SK-N-SH (cell line): ENCODE data around the gene KLHL22. TPM values are rescaled to one million over a fixed set of nuclear protein-coding genes. Genes with fewer than 3 reads are reported as not detected.

Experiments
- CTCF ChIA-PET: fragments of 300-600, 350-600 bp; formaldehyde crosslinking; extraction: SDS; loops from one replicate; lab custom pipeline; 2021; lab: Yijun Ruan, JAX
- POLR2A ChIA-PET: fragments of 350-600 bp; sonication (Branson Sonifier 250); formaldehyde crosslinking; extraction: SDS; loops from one replicate; lab custom pipeline; 2020; ENCODE audit warnings: antibody characterized with exemption, inconsistent platforms; lab: Yijun Ruan, JAX
- DNase-seq: peaks from one replicate; pipeline ENCODE4 v3.0.0; 2012
- H2AFZ ChIP-seq: fragments of 200-600 bp; sonication (generic); 2 replicates; pipeline ENCODE4 v1.8.1; 2016; ENCODE audit warnings: antibody characterized with exemption, mild to moderate bottlenecking, low read depth
- H3F3A ChIP-seq: fragments of 200-600 bp; sonication (generic); replicated peaks from 2 replicates; pipeline ENCODE3; 2016; ENCODE audit warnings: antibody characterized with exemption, mild to moderate bottlenecking; ENCODE audit not compliant: insufficient read depth
- H3K27ac ChIP-seq, 2 experiments: fragments of 200-500 bp in 1 of 2; fragments of 200-600 bp in 1 of 2; sonication (Bioruptor generic) in 1 of 2; sonication (generic), shearing (Covaris generic) in 1 of 2; 2 replicates each; pipeline versions ENCODE4 v1.5.1 to v1.6.1; 2014 to 2016; ENCODE audit warnings: low read depth in 2 of 2, inconsistent platforms in 1 of 2, low read length in 1 of 2, mild to moderate bottlenecking in 1 of 2, mixed read lengths in 1 of 2
- H3K27me3 ChIP-seq: fragments of 200-600 bp; sonication (generic), shearing (Covaris generic); 2 replicates; pipeline ENCODE4 v1.6.1; 2016; ENCODE audit warnings: mixed run types; ENCODE audit not compliant: insufficient read depth
- H3K36me3 ChIP-seq, 2 experiments: fragments of 200-500 bp in 1 of 2; fragments of 200-600 bp in 1 of 2; sonication (Bioruptor generic) in 1 of 2; sonication (generic) in 1 of 2; replicated peaks in 1 of 2; 2 replicates each; pipeline versions ENCODE3 to v1.5.1; 2014 to 2016; ENCODE audit warnings: low read length in 1 of 2, mild to moderate bottlenecking in 1 of 2; ENCODE audit not compliant: insufficient read depth in 2 of 2, control insufficient read depth in 1 of 2
- H3K4me1 ChIP-seq, 2 experiments: fragments of 200-500 bp in 1 of 2; fragments of 200-600 bp in 1 of 2; sonication (Bioruptor generic) in 1 of 2; sonication (generic), shearing (Covaris generic) in 1 of 2; 2 replicates each; pipeline versions ENCODE4 v1.5.1 to v1.6.1; 2014 to 2016; ENCODE audit warnings: low read depth in 1 of 2, low read length in 1 of 2, mixed run types in 1 of 2; ENCODE audit not compliant: insufficient read depth in 2 of 2, control insufficient read depth in 1 of 2
- H3K4me2 ChIP-seq: fragments of 200-600 bp; sonication (generic), shearing (Covaris generic); 2 replicates; pipeline ENCODE4 v1.6.1; 2017; ENCODE audit warnings: mixed run types
- H3K4me3 ChIP-seq, 2 experiments: fragments of 200-500 bp in 1 of 2; fragments of 200-600 bp in 1 of 2; sonication (Bioruptor generic) in 1 of 2; sonication (generic), shearing (Covaris generic) in 1 of 2; 2 replicates each; pipeline versions ENCODE4 v1.5.1 to v1.8.1; 2014 to 2016; ENCODE audit warnings: low read depth in 2 of 2, inconsistent platforms in 1 of 2, low read length in 1 of 2, mild to moderate bottlenecking in 1 of 2, mixed read lengths in 1 of 2, moderate library complexity in 1 of 2
- H3K79me2 ChIP-seq: fragments of 200-600 bp; sonication (generic); 2 replicates; pipeline ENCODE4 v1.8.1; 2017; ENCODE audit warnings: mild to moderate bottlenecking; ENCODE audit not compliant: insufficient read depth
- H3K9ac ChIP-seq: fragments of 200-600 bp; sonication (generic); 2 replicates; pipeline ENCODE4 v1.6.1; 2017; ENCODE audit warnings: mixed run types
- H3K9me2 ChIP-seq: fragments of 200-600 bp; sonication (generic); 2 replicates; pipeline ENCODE4 v1.6.1; 2017; ENCODE audit warnings: mixed run types
- H3K9me3 ChIP-seq: fragments of 200-600 bp; sonication (generic); 2 replicates; pipeline ENCODE4 v1.6.1; 2017; ENCODE audit warnings: mixed run types, mild to moderate bottlenecking, moderate library complexity
- H4K20me1 ChIP-seq: fragments of 200-600 bp; sonication (generic); 2 replicates; pipeline ENCODE4 v1.6.1; 2017; ENCODE audit warnings: mild to moderate bottlenecking, mixed run types; ENCODE audit not compliant: insufficient read depth
- CHD2 ChIP-seq: fragments of 150-350 bp; IDR thresholded peaks from 2 replicates; pipeline ENCODE4 v1.6.1; 2018; ENCODE audit warnings: low read length; ENCODE audit not compliant: partially characterized antibody
- GABPA ChIP-seq: IDR thresholded peaks from 2 replicates; pipeline ENCODE4 v1.4.0; 2012; ENCODE audit warnings: low read depth, mild to moderate bottlenecking
- GATA2 ChIP-seq: sonication (generic); formaldehyde crosslinking; IDR thresholded peaks from 2 replicates; pipeline ENCODE4 v1.5.0; 2020; ENCODE audit warnings: mild to moderate bottlenecking, missing genetic modification reagents
- MXI1 ChIP-seq: IDR thresholded peaks from 2 replicates; pipeline ENCODE4 v1.6.1; 2012; ENCODE audit warnings: mild to moderate bottlenecking, low read depth, low read length, improper control_type of control experiment
- RCOR1 ChIP-seq: fragments of 150-350 bp; IDR thresholded peaks from 2 replicates; pipeline ENCODE4 v1.6.1; 2017; ENCODE audit warnings: antibody characterized with exemption, low read length
- RXRA ChIP-seq: IDR thresholded peaks from 2 replicates; pipeline ENCODE4 v1.4.0; 2012; ENCODE audit warnings: low read depth, mild to moderate bottlenecking, borderline replicate concordance
- SIN3A ChIP-seq: IDR thresholded peaks from 2 replicates; pipeline ENCODE4 v1.6.1; 2012; ENCODE audit warnings: low read depth, mild to moderate bottlenecking, low read length, moderate library complexity, borderline replicate concordance
- TAF1 ChIP-seq: IDR thresholded peaks from 2 replicates; pipeline ENCODE4 v1.6.1; 2012; ENCODE audit warnings: low read depth, mild to moderate bottlenecking, low read length, moderate library complexity, borderline replicate concordance
- WGBS: methylation state at CpG from one replicate; pipeline ENCODE4 v1.1.6; 2017; ENCODE audit warnings: low lambda C conversion rate; 5-methylcytosine and 5-hydroxymethylcytosine counted together
- polyA plus RNA-seq, 3 experiments: library from polyadenylated mRNA; depleted of rRNA; stranded (reverse); fragments of >200 nt; gene quantifications; 2 replicates each; pipeline ENCODE4 v1.2.3, GENCODE V29; 2012
- TF ChIP-seq, protein P1 (sequence below): IDR thresholded peaks from 2 replicates; pipeline ENCODE4 v1.4.0; 2012; ENCODE audit warnings: low read depth
- TF ChIP-seq, protein P2 (sequence below): fragments of 150-350 bp; IDR thresholded peaks from 2 replicates; pipeline ENCODE4 v1.6.1; 2016; ENCODE audit warnings: mild to moderate bottlenecking, low read depth, low read length
- TF ChIP-seq, protein P3 (sequence below): IDR thresholded peaks from 2 replicates; pipeline ENCODE4 v1.4.0; 2012; ENCODE audit warnings: low read depth, borderline replicate concordance
- TF ChIP-seq, protein P4 (sequence below): IDR thresholded peaks from 2 replicates; pipeline ENCODE4 v1.6.1; 2012; ENCODE audit warnings: mild to moderate bottlenecking, low read depth, low read length, moderate library complexity

Gene KLHL22
- polyA plus RNA-seq, 1 of the 3 experiments (the other 2 are of a cell fraction): 26.5 TPM

DNA sequence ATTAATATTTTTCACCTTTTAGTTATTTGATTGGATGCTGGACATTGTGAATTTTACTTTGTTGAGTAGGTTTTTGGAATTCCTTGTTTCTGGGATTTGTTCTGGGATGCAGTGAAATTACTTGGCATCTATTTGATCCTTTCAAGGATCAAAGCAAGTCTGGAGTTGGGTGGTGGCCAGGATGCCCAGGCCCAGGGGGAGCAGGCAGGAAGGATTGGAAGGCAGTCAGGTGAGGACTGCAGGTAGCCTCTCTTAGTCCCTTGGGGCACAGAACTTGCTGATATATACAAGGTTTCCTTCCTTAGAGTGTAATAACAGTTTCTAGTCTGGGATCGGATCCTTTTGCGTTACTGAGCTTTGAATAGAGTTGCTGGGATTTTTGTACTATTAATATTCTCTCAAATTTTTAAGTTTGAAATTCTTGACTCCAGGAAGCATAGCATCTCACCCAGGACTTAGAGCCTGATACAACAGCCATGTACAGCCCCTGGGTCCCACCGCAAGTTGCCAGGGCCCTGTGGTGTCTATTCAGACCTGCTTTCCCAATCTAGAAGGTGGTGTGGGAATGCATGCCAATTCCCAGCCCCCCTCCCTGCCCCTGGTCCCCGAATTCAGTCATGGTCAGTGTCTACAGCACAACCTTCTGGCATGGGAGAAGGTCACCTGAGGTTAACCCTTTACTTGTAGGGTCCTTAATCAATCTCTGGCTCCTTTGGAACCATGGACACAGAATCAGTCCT is 95.6 kb downstream of the KLHL22 start:
- WGBS: 94% methylated on average over 4 of the region's 4 CpGs
- H3K4me3 ChIP-seq: no peak overlapping the region
- peaks cover 4 to 9% of the 10 kb centered on the region in 2 experiments; a peak in 3 of 4 replicates for H3K4me1 ChIP-seq
- H4K20me1 ChIP-seq: no peaks in the 10 kb centered on the region; the same call in 1 of the 2 replicates
- H3K27ac ChIP-seq: no peak overlapping the region
- peaks cover 37% of the 10 kb centered on the region for H3K79me2 ChIP-seq
- ChIA-PET CTCF (interaction anchor here (1.5 kb wide), 1 partner anchor 56 kb away, joined by 4 read pairs; no protein-coding TSS in a partner anchor), POLR2A (no interaction called here)
- DNase-seq: no peak
- no peak overlapping the region for H3K4me2 ChIP-seq
- H3F3A ChIP-seq: no peaks in the 10 kb centered on the region
- H3K9me3 ChIP-seq: no peaks in the 10 kb centered on the region
- peaks cover 0 to 22% of the 10 kb centered on the region in 2 experiments for H3K36me3 ChIP-seq
- no peak overlapping the region for H2AFZ ChIP-seq
- H3K9me2 ChIP-seq: no peaks in the 10 kb centered on the region
- H3K27me3 ChIP-seq: no peaks in the 10 kb centered on the region
- TF ChIP-seq GABPA (no peak), RCOR1 (no peak), GATA2 (CRISPR knock-in tag) (no peak), SIN3A (no peak), RXRA (no peak), CHD2 (no peak), MXI1 (no peak), TAF1 (no peak)
- TF ChIP-seq, protein P1, sequence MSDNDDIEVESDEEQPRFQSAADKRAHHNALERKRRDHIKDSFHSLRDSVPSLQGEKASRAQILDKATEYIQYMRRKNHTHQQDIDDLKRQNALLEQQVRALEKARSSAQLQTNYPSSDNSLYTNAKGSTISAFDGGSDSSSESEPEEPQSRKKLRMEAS: no peak
- TF ChIP-seq, protein P2, sequence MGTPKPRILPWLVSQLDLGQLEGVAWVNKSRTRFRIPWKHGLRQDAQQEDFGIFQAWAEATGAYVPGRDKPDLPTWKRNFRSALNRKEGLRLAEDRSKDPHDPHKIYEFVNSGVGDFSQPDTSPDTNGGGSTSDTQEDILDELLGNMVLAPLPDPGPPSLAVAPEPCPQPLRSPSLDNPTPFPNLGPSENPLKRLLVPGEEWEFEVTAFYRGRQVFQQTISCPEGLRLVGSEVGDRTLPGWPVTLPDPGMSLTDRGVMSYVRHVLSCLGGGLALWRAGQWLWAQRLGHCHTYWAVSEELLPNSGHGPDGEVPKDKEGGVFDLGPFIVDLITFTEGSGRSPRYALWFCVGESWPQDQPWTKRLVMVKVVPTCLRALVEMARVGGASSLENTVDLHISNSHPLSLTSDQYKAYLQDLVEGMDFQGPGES: no peak
- TF ChIP-seq, protein P3, sequence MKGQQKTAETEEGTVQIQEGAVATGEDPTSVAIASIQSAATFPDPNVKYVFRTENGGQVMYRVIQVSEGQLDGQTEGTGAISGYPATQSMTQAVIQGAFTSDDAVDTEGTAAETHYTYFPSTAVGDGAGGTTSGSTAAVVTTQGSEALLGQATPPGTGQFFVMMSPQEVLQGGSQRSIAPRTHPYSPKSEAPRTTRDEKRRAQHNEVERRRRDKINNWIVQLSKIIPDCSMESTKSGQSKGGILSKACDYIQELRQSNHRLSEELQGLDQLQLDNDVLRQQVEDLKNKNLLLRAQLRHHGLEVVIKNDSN: no peak
- TF ChIP-seq, protein P4, sequence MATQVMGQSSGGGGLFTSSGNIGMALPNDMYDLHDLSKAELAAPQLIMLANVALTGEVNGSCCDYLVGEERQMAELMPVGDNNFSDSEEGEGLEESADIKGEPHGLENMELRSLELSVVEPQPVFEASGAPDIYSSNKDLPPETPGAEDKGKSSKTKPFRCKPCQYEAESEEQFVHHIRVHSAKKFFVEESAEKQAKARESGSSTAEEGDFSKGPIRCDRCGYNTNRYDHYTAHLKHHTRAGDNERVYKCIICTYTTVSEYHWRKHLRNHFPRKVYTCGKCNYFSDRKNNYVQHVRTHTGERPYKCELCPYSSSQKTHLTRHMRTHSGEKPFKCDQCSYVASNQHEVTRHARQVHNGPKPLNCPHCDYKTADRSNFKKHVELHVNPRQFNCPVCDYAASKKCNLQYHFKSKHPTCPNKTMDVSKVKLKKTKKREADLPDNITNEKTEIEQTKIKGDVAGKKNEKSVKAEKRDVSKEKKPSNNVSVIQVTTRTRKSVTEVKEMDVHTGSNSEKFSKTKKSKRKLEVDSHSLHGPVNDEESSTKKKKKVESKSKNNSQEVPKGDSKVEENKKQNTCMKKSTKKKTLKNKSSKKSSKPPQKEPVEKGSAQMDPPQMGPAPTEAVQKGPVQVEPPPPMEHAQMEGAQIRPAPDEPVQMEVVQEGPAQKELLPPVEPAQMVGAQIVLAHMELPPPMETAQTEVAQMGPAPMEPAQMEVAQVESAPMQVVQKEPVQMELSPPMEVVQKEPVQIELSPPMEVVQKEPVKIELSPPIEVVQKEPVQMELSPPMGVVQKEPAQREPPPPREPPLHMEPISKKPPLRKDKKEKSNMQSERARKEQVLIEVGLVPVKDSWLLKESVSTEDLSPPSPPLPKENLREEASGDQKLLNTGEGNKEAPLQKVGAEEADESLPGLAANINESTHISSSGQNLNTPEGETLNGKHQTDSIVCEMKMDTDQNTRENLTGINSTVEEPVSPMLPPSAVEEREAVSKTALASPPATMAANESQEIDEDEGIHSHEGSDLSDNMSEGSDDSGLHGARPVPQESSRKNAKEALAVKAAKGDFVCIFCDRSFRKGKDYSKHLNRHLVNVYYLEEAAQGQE: no peak
- no peak overlapping the region for H3K9ac ChIP-seq
